ENCODE measurements around the gene POGLUT3. TPM values are rescaled to one million over a fixed set of nuclear protein-coding genes. Genes with fewer than 3 reads are reported as not detected.

Gene POGLUT3
- total RNA-seq, 1 experiment from 2014 or later = 16.9 TPM

DNA sequence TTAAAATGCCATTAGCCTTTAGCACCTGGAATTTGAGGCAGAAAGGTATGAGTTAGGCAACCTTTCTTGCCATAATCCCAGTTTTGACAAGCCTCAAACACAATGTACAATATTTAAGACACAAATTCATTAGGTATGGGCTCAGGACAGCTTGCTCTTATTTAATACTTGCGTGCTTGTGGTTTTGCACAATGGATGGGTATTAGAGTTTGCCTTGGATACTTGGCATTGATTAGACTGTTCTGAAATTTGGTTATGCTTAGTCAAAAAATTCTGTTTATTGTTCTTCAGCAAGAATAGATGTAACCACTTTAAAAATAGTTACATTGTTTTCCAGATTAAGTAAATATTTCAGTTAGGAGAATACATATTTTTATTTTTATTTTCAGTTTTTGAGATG is 25.5 kb downstream of the POGLUT3 start:
- no peaks in the 10 kb centered on the region for H3K27me3 Mint-ChIP-seq (ENCODE audit: unreplicated experiment)
- no peak overlapping the region for H3K27ac Mint-ChIP-seq (ENCODE audit: unreplicated experiment)
- no peak for DNase-seq
- no peaks in the 10 kb centered on the region for H3K9me3 Mint-ChIP-seq (ENCODE audit: low read depth, unreplicated experiment)
- no peak overlapping the region for H3K4me3 Mint-ChIP-seq (ENCODE audit: low read depth, unreplicated experiment)
- no TSS peak for BruUV-seq (replicated peaks)
- intact Hi-C loops (cut with micrococcal nuclease; ENCODE audit: unreplicated experiment) = no loop called here
- CTCF ChIA-PET = no interaction called here
- peaks cover 5% of the 10 kb centered on the region for H3K36me3 Mint-ChIP-seq (ENCODE audit: insufficient read depth, unreplicated experiment)
- H3K4me1 Mint-ChIP-seq (ENCODE audit: low read depth, unreplicated experiment) = no peaks in the 10 kb centered on the region
- no peak for TF ChIP-seq CTCF (IDR thresholded peaks at IDR 0.05; ENCODE audit: unreplicated experiment)

DNA sequence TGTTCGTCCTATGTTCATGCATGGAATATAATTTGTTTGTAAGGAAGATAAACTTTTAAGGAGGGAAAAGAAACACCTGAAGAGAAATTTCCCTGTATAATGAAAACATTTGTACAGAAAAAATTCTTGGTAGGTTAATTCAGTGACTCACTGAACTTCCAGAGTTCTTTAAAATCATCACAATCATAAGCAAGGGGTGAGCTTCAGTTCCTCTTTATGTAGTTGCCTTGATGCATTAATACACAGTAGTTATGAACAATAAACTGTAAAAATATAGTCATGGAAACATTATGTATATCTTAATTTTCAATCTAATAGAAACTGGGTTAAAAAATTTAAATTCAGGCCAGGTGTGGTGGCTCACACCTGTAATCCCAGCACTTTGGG is 29.7 kb downstream of the POGLUT3 start:
- TF ChIP-seq CTCF (IDR thresholded peaks at IDR 0.05; ENCODE audit: unreplicated experiment) = no peak
- no peaks in the 10 kb centered on the region for H3K27me3 Mint-ChIP-seq (ENCODE audit: unreplicated experiment)
- no peak overlapping the region for H3K27ac Mint-ChIP-seq (ENCODE audit: unreplicated experiment)
- intact Hi-C loops (cut with micrococcal nuclease; ENCODE audit: unreplicated experiment) = no loop called here
- no peaks in the 10 kb centered on the region for H3K4me1 Mint-ChIP-seq (ENCODE audit: low read depth, unreplicated experiment)
- CTCF ChIA-PET = no interaction called here
- no peak overlapping the region for H3K4me3 Mint-ChIP-seq (ENCODE audit: low read depth, unreplicated experiment)
- no peak for DNase-seq
- no TSS peak for BruUV-seq (replicated peaks)
- H3K9me3 Mint-ChIP-seq (ENCODE audit: low read depth, unreplicated experiment) = no peaks in the 10 kb centered on the region
- peaks cover 10% of the 10 kb centered on the region for H3K36me3 Mint-ChIP-seq (ENCODE audit: insufficient read depth, unreplicated experiment)

DNA sequence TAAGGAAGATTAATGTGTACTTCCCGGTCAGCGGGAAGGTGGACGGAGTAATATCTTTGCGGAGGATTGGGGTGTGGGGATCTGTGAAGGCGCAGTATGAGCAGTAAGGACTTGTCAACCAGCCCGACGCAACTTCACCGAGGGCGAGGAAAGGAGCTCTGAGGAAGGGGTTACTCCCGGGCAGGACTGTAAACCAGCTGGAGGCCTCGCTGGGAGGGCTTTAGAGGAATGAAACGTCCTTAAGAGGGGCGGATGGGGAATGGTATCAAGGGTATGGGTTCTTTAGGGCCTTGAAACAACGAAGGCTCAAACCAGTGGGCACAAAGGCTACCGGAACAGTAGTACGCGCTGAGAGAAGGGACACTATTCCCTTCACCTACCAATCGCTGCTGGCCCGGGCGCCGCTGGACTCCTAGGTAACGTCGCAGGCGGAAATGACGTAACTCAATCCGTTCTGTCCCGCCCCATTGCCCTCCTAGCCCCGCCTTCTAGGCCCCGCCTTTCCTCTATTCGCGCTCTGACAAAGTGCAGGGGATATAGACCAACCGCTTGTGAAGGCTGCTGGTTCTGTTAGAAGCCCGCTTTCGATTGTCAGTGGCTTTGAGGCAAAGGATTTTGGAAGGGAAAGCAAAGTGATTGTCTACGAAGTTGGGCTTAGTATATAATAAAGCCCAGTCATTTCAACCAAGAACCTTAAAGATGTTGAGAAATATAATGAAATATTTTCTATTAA is 30.9 kb downstream of the POGLUT3 start, which contains the start of gene C11orf65:
Gene C11orf65, minus strand, starts transcription at position 439 of the 733 bp plus-strand sequence. CDS start 5,970 bp downstream, outside the sequence.
- Mint-ChIP-seq H3K27me3 (ENCODE audit: unreplicated experiment) (no peaks in the 10 kb centered on the region), H3K36me3 (ENCODE audit: insufficient read depth, unreplicated experiment) (peaks cover 10% of the 10 kb centered on the region), H3K4me1 (ENCODE audit: low read depth, unreplicated experiment) (no peaks in the 10 kb centered on the region), H3K27ac (ENCODE audit: unreplicated experiment) (peak within 1 kb of the TSS; percentile 100), H3K9me3 (ENCODE audit: low read depth, unreplicated experiment) (no peaks in the 10 kb centered on the region), H3K4me3 (ENCODE audit: low read depth, unreplicated experiment) (peak within 1 kb of the TSS; percentile 98)
- BruUV-seq (replicated peaks) = TSS peak; percentile 96
- TF ChIP-seq CTCF (IDR thresholded peaks at IDR 0.05; ENCODE audit: unreplicated experiment) = no peak
- intact Hi-C loops (cut with micrococcal nuclease; ENCODE audit: unreplicated experiment) = loop anchor here (1.0 kb wide), 1 partner anchor 30 kb away; no protein-coding TSS in a partner anchor
- CTCF ChIA-PET = no interaction called here
- DNase-seq = peak; percentile 90

GRCh38 chr11:108466405-108466804 is 31.8 kb downstream of the POGLUT3 start:
- Mint-ChIP-seq H3K4me3 (ENCODE audit: low read depth, unreplicated experiment) (peak overlapping the region; percentile 98), H3K27me3 (ENCODE audit: unreplicated experiment) (no peaks in the 10 kb centered on the region), H3K9me3 (ENCODE audit: low read depth, unreplicated experiment) (no peaks in the 10 kb centered on the region), H3K27ac (ENCODE audit: unreplicated experiment) (peak overlapping the region; percentile 100), H3K4me1 (ENCODE audit: low read depth, unreplicated experiment) (no peaks in the 10 kb centered on the region), H3K36me3 (ENCODE audit: insufficient read depth, unreplicated experiment) (peaks cover 10% of the 10 kb centered on the region)
- BruUV-seq (replicated peaks) = no TSS peak
- no peak for TF ChIP-seq CTCF (IDR thresholded peaks at IDR 0.05; ENCODE audit: unreplicated experiment)
- CTCF ChIA-PET = no interaction called here
- intact Hi-C loops (cut with micrococcal nuclease; ENCODE audit: unreplicated experiment) = no loop called here
- DNase-seq = no peak
